Common myeloid progenitor, CD34-positive (primary cell): Measurements from ENCODE around the gene KIAA1210.

Experiments
- CTCF ChIA-PET: fragments of 350-600 bp; sonication (Branson Sonifier 250); formaldehyde crosslinking; loops from one replicate; lab custom pipeline; 2021; ENCODE audit warnings: antibody characterized with exemption; lab: Charles Lee
- POLR2A ChIA-PET: fragments of 350-600 bp; sonication (Branson Sonifier 250); formaldehyde crosslinking; loops from one replicate; lab custom pipeline; 2021; ENCODE audit warnings: antibody characterized with exemption; lab: Charles Lee
- DNase-seq, 3 donors: peaks; one replicate each; pipeline versions ENCODE4 v3.0.0 to v3.0.0-alpha.2; 2013
- H3K27ac ChIP-seq, 2 experiments: 1 replicate in 1 of 2; 2 replicates in 1 of 2; pipeline ENCODE4 v1.7.0; 2013; ENCODE audit warnings: inconsistent platforms in 2 of 2, low read length in 2 of 2, mild to moderate bottlenecking in 2 of 2, low read depth in 1 of 2, moderate library complexity in 1 of 2; ENCODE audit not compliant: severe bottlenecking in 2 of 2, insufficient read depth in 1 of 2, poor library complexity in 1 of 2
- H3K27me3 ChIP-seq, 5 experiments: replicated peaks in 2 of 5; 1 replicate in 3 of 5; 2 replicates in 2 of 5; pipeline versions ENCODE4 v1.6.1 to v1.7.0; 2013; ENCODE audit warnings: low read length in 4 of 5, mild to moderate bottlenecking in 2 of 5, moderate library complexity in 2 of 5, inconsistent platforms in 1 of 5; ENCODE audit not compliant: insufficient read depth in 5 of 5, control insufficient read depth in 4 of 5
- H3K36me3 ChIP-seq, 4 experiments: 1 replicate in 2 of 4; 2 replicates in 2 of 4; pipeline versions ENCODE4 v1.6.1 to v1.7.0; 2013; ENCODE audit warnings: low read length in 3 of 4, control low read depth in 1 of 4, mild to moderate bottlenecking in 1 of 4; ENCODE audit not compliant: control insufficient read depth in 4 of 4, insufficient read depth in 4 of 4
- H3K4me1 ChIP-seq, 4 experiments: 1 replicate in 3 of 4; 2 replicates in 1 of 4; pipeline versions ENCODE4 v1.6.1 to v1.7.1; 2013; ENCODE audit warnings: low read length in 3 of 4, mild to moderate bottlenecking in 3 of 4, control low read depth in 1 of 4, inconsistent platforms in 1 of 4, moderate library complexity in 1 of 4; ENCODE audit not compliant: control insufficient read depth in 4 of 4, insufficient read depth in 4 of 4; ENCODE audit errors: control extremely low read depth in 1 of 4
- H3K4me3 ChIP-seq, 7 experiments: 1 replicate in 4 of 7; 2 replicates in 3 of 7; pipeline versions ENCODE4 v1.5.1 to v1.7.0; 2013; ENCODE audit warnings: mild to moderate bottlenecking in 7 of 7, low read length in 6 of 7, moderate library complexity in 6 of 7, inconsistent platforms in 2 of 7, low read depth in 2 of 7, control low read depth in 1 of 7; ENCODE audit not compliant: insufficient read depth in 4 of 7, control insufficient read depth in 1 of 7; ENCODE audit errors: extremely low read depth in 1 of 7
- H3K9me3 ChIP-seq, 5 experiments: 1 replicate in 4 of 5; 2 replicates in 1 of 5; pipeline versions ENCODE4 v1.6.1 to v1.7.1; 2013; ENCODE audit warnings: low read length in 4 of 5, mild to moderate bottlenecking in 2 of 5, inconsistent platforms in 1 of 5, low read depth in 1 of 5, moderate library complexity in 1 of 5; ENCODE audit not compliant: control insufficient read depth in 4 of 5, insufficient read depth in 2 of 5; ENCODE audit errors: control extremely low read depth in 1 of 5
- WGBS: methylation state at CpG from one replicate; pipeline ENCODE4 v1.1.5; 2013; ENCODE audit not compliant: insufficient coverage; 5-methylcytosine and 5-hydroxymethylcytosine counted together

KIAA1210 gene

DNA sequence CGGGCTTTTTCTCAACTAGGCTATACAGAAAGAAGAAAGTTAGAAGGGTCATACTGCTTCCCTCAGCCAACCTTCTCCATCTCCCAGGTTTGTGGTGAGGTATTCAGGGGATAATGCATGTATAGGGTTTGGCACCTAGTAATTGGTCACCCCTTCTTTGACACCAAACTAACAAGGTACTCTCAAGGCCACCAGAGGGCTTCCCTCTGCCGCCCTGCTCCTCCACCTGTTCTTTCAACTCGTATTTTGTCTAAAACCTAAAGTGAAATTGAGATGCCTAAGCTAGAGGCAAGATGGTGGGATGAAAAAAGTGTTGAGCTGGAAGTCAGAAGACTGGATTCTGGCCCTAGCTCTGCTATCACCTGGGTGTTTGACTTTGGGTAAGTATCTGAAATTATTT, 32.8 kb downstream of the KIAA1210 start:
- Histone ChIP-seq H3K27me3 (no peaks in the 10 kb centered on the region), H3K36me3 (no peaks in the 10 kb centered on the region), H3K27ac (no peak overlapping the region), H3K4me1 (peaks cover 0 to 3% (median 0%) of the 10 kb centered on the region in 4 experiments), H3K9me3 (no peaks in the 10 kb centered on the region), H3K4me3 (no peak overlapping the region)
- ChIA-PET CTCF (no interaction called here), POLR2A (no interaction called here)
- no peak for DNase-seq
- 100% methylated on average over 1 of the region's 3 CpGs for WGBS

DNA sequence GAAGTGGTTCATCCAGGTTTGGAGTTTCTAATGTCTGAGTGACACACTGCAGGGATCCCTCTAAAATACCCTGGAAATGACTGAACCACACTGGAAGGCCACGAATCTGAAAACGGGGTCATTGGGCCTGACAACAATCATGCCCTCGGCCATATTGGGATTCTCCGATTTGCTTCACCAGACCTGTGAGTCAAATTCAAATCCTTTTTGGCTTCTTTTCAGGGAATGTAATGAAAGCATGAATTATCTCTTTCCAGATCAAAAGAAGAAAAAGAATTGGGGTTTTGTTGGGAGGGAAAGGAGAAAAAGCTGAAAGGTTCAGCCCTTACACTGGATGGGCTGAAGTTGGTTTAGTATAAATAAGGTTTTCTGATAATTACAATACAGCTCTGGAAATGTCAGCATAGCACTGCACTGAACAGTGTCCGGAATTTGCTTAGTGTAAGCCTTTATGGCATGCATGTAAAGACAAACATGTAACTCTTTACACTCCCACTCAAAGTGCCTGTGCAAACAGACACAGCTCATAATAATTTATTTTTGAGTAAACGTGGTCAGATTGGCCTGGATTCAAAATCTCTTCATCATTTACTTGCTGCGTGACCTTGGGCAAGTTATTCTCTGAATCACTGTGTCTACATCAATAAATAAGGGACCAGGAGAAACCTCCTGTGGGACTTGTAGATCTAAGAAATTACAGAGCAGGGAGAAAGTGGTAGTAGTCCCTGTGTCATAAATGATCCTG, 33.4 kb downstream of the KIAA1210 start:
- no peaks in the 10 kb centered on the region for H3K9me3 ChIP-seq
- peaks cover 0 to 3% (median 0%) of the 10 kb centered on the region in 4 experiments for H3K4me1 ChIP-seq
- H3K27ac ChIP-seq = no peak overlapping the region
- ChIA-PET POLR2A (no interaction called here), CTCF (no interaction called here)
- DNase-seq = no peak
- peaks cover 0 to 3% (median 0%) of the 10 kb centered on the region in 5 experiments for H3K27me3 ChIP-seq
- WGBS = 91% methylated on average over 4 of the region's 7 CpGs
- H3K36me3 ChIP-seq = no peaks in the 10 kb centered on the region
- no peak overlapping the region for H3K4me3 ChIP-seq

DNA sequence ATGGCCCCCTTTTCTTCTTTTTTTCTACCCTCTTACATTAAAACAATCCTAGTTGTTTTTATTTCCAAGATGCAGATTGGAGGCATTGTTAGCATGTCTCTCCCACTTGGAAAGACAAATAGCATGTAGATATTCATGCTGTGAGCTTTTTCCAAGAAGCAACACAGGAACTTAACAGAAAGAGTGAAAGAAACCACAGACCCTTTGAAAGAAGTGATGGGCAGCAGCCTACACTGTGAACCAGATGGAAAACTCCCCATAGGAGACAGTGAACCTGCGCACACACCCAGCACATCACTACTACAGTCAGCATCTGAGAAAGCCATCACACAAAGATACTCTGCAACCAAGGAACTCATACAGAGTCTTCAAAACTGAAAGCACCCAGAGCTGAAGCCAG, 37.0 kb downstream of the KIAA1210 start:
- POLR2A ChIA-PET = no interaction called here
- H3K27ac ChIP-seq = no peak overlapping the region

DNA sequence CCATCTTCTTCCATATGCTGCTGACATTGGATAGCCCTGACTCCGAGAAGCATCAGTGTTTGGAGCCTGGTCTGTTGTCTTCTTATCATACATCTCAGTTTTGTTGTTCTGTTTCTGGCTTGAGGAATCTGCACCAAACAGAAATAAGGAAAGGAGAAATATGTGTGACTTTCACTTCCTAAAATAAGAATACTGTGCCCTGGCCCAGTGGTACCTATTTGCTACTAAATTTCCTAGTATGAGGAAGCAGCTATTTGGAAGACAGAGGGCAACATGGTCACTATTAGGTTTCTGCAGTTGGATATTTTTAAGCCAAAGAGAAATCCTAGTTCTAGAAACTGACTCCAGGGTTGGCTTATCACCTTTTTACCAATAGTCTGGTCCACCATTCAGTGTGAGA, 38.0 kb downstream of the KIAA1210 start:
- H3K36me3 ChIP-seq = no peaks in the 10 kb centered on the region
- no peak for DNase-seq
- ChIA-PET POLR2A (no interaction called here), CTCF (no interaction called here)
- H3K27me3 ChIP-seq = peaks cover 0 to 10% (median 0%) of the 10 kb centered on the region in 5 experiments
- H3K4me3 ChIP-seq = no peak overlapping the region
- no peaks in the 10 kb centered on the region for H3K9me3 ChIP-seq
- no peaks in the 10 kb centered on the region for H3K4me1 ChIP-seq
- no peak overlapping the region for H3K27ac ChIP-seq
- no CpG with 5 or more reads among the region's 1 CpG for WGBS

More for the DNA sequence above, 37.0 kb downstream of the KIAA1210 start:
- WGBS = no CpG with 5 or more reads among the region's 1 CpG
- CTCF ChIA-PET = no interaction called here
- no peaks in the 10 kb centered on the region for H3K36me3 ChIP-seq
- DNase-seq = no peak
- H3K9me3 ChIP-seq = no peaks in the 10 kb centered on the region
- H3K4me1 ChIP-seq = no peaks in the 10 kb centered on the region
- H3K4me3 ChIP-seq = no peak overlapping the region
- peaks cover 0 to 10% (median 0%) of the 10 kb centered on the region in 5 experiments for H3K27me3 ChIP-seq

DNA sequence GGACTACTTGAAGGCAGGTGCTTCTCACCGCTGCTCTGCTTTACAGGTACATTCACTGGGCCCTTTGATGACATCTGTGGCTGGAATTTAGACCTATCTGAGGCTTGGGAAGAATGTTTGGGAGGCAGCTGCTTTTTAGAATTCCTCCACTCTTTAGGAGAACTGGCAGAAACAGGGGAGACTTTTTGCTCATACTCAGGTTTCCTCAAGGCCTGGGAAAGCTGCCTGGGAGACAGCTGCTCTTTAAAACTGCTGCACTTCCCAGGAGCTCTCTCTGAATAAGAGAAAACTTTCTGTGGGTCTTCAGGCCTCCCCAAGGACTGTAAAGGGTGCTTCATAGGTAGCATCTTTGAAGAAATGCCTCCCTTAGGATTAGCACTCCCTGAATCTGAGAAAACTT, 40.5 kb downstream of the KIAA1210 start:
- no CpG with 5 or more reads among the region's 1 CpG for WGBS
- no peak for DNase-seq

DNA sequence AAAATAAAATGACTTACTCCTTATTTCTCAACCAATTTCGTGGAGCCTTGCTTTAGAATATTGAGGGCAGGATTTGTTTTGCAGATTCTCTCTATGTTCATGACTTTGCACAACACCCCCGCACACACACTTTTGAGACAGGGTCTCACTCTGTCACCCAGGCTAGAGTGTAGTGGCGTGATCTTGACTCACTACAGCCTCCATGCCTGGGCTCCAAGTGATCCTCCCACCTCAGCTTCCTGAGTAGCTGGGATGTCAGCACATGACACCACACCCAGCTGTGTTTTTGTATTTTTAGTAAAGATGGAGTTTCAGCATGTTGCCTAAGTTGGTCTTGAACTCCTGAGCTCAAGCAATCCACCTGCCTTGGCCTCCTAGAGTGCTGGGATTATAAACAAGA, 42.8 kb downstream of the KIAA1210 start:
- Histone ChIP-seq H3K27ac (no peak overlapping the region), H3K9me3 (no peaks in the 10 kb centered on the region), H3K4me3 (no peak overlapping the region), H3K36me3 (no peaks in the 10 kb centered on the region), H3K4me1 (no peaks in the 10 kb centered on the region), H3K27me3 (peaks cover 0 to 14% (median 0%) of the 10 kb centered on the region in 5 experiments)
- 79% methylated on average over 3 of the region's 3 CpGs for WGBS
- ChIA-PET POLR2A (no interaction called here), CTCF (no interaction called here)
- DNase-seq = no peak

More for the DNA sequence above, 40.5 kb downstream of the KIAA1210 start:
- Histone ChIP-seq H3K4me1 (no peaks in the 10 kb centered on the region), H3K27ac (no peak overlapping the region), H3K27me3 (peaks cover 0 to 14% (median 0%) of the 10 kb centered on the region in 5 experiments), H3K36me3 (no peaks in the 10 kb centered on the region), H3K9me3 (no peaks in the 10 kb centered on the region), H3K4me3 (no peak overlapping the region)
- ChIA-PET CTCF (no interaction called here), POLR2A (no interaction called here)

DNA sequence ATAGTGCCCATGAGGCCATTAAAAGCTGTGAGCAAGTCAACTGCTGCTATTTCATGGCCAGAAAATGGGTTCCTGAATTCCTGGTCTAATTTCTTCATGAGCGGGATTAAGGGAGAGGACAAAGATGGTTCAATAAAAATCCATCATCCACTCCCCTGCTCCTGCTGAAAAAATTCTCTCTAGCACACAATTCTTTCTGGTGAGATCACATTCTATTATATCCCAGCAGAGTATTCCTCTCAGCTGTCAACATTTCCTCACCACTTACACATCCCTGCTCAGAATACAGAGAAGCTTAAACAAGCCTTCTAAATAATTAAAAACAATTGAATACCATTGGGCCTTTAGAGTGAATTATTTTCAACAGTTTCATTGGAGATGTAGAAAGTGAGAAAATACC, 45.3 kb downstream of the KIAA1210 start:
- H3K9me3 ChIP-seq = no peaks in the 10 kb centered on the region
- no peak overlapping the region for H3K4me3 ChIP-seq
- no CpG with 5 or more reads among the region's 1 CpG for WGBS
- no peaks in the 10 kb centered on the region for H3K4me1 ChIP-seq
- ChIA-PET CTCF (interaction anchor here (1.4 kb wide), 1 partner anchor 73 kb away, joined by 4 read pairs; no protein-coding TSS in a partner anchor), POLR2A (no interaction called here)
- H3K27me3 ChIP-seq = peaks cover 0 to 4% (median 0%) of the 10 kb centered on the region in 5 experiments
- DNase-seq = no peak
- H3K27ac ChIP-seq = no peak overlapping the region
- H3K36me3 ChIP-seq = no peaks in the 10 kb centered on the region
